HL-60/S4 treated with phorbol 12-myristate 13-acetate at 8.2 ng/mL for 4 days and 3 days (cell line): ENCODE data around the gene CCDC191.

Experiments used
- in situ Hi-C: fragments of 300-500 bp; cut with MboI; formaldehyde crosslinking; loops from 2 replicates; pipeline ENCODE4 v1.15.0; 2022; ENCODE audit warnings: low sequenced_read_pairs

The CCDC191 gene

DNA sequence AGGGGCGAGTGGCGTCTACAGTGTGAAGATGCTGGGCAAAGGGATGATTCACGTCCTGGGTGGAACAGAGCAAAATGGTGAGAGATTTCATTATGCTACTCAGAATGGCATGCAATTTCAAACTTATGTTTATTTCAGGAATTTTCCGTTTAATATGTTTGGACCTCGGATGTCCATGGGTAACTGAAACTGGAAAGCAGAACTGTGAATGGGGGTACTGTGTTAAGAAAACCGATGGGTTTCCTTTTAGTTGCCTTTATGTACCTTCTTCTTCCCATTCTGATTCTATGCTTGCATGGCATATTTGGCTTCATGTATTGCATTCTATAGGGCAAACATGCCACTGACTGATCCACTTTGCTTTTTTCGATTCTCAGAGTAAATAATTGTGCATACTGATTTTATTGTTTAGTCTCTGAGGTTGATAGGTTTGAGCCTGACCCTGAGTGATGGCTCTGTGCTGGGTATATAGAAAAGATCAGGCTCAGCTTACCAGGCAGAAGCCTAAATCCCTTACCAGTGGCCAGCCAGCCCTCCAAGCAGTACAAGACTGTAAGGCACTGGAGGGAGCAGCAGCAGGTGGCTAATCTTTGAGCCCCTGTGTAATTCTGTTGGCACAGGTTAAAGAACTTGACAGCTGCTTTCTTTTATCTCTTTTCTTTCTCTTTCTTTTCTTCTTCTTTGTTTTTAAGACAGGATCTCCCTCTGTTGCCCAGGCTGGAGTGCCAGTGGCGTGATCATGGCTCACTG lies 4.8 kb upstream of the CCDC191 start:
- in situ Hi-C loops, result no loop called here

DNA sequence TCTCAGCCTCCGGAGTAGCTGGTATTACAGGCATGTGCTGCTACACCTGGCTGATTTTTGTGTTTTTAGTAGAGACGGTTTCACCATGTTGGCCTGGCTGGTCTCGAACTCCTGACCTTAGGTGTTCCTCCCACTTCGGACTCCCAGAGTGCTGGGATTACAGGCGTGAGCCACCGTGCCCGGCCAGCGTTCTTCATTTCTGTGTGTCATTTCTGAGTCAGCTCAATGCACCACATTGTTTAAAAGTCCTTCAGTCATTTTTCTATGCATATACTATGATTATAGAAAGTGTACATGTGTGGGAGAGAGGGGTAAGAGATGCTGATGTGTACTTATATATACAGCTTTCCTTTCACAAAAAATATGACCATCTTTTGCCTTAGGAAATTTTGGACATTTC lies 2.3 kb upstream of the CCDC191 start:
- in situ Hi-C loops, result no loop called here

DNA sequence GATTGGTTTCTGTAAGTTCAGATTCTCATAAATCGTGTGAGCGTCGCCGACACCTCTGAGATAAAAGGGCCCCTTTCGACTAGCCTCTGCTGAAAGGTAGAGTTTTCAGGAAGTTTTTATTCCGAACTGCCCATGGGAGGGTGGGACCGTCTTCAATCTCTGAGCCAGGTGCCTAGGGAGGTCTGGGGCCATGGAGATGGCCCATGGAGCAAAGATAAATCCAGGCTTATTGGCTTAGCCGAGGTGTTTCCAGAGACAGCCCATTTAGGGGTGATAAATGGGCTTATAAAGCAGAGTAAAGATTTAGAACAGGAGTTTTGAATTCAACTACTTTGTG lies 653 bp upstream of the CCDC191 start:
- in situ Hi-C loops, result no loop called here

DNA sequence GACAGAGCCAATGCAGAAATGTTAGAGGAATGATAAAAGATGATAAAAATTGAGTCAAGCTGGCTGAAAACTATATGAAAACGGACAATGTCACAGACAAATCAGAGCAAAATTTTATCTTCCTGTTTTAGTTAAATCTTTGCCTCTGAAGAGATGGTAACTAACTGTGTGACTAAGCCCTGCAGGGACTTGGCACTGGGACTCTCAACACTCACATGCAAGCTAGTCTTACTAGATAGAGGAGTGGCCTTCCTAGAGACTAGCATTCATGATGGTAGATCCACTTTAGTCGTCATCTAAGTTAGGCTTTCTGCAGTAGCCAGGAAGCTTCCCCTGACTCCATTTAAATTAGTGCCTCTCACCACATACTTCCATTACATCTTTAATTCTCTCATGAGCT lies 4.1 kb downstream of the CCDC191 start:
- in situ Hi-C loops, result no loop called here

DNA sequence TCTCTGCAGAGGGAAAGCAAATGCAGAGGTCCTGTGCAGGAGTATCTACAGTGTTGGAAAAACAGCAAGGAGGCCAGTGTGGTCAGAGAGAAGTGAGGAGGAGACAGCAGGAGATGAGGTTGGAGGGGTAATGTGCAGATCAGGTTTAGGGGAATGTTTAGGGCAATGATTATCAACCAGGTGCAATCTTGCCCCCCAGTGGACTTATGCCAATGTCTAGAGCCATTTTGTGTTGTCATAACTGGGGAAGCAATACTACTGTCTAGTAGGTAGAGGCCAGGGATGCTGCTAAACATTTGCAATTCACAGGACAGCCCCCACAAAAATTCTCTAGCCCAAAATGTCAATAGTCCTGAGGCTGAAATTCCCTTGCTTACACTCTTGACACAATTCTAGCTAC lies 13.1 kb downstream of the CCDC191 start:
- in situ Hi-C loops, result no loop called here

DNA sequence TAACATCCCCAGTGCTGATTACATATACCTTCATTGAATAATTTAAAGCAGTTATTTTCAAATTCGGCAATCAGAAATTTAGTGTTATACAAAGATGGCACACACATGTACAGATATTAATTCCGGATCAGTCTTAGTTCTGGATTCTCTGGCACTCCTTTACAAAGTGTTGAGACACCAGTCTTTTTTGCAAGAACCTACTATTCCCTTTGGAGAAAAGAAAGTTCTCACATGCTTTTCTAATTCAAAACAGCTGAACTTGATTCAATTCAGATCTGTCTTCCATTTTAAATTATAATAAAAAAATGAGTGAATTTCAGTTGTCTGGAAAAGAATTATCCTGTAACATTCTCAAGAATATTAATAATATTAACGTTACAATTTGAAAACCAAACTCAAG lies 20.4 kb downstream of the CCDC191 start:
- in situ Hi-C loops, result no loop called here

DNA sequence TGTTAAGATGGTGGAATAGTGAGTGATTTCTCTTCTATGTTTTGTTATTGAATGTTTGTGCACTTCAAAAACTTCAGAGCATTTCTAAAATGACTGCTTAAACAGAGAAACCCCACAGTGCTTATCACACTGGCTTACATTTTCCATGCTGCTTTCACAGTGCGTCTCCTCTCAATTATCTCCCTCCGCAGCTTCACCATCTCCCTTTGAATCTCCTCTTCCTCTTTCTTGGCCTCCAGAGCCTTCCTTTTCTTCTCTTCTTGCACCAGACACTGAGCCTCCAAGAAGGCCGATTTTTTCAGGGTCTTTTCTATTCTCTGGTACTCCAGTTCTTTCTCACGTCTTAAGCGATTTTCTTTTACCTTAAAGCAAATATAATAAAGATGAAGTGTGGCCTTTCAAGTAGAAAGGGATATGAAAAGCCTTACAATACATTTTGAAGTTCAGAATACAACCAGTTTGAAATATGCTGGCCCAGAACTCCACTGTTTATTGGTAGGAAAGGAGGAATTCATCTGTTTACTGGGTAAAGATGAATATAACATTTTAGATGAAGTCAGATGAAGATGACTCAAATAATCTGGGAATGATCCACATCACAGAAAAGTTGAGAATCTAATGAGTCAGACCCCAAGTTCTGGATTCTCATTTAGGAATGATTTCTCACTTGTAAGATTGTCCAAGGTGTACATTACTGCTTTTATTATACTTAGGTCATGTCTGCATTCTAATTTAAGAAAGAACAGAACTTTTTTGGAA lies 21.4 kb downstream of the CCDC191 start:
- in situ Hi-C loops, result no loop called here

DNA sequence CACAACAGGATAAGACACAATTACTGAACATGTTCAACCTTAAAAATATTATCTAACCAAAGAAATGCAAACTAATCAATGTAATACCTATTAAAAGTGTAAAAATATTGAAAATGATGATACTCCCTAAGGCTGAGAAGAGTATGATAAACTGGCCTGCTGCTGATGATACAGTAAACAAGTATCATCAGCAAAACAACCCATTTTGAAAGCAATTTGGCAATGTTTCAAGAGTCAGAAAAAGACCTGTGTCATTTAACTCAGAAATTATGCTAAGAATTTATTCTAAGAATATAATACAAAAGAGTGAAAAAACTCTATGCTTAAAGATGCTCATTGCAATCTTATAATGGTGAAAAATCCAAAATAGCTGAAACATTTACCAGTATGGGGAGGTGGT lies 22.1 kb downstream of the CCDC191 start:
- in situ Hi-C loops, result no loop called here

DNA sequence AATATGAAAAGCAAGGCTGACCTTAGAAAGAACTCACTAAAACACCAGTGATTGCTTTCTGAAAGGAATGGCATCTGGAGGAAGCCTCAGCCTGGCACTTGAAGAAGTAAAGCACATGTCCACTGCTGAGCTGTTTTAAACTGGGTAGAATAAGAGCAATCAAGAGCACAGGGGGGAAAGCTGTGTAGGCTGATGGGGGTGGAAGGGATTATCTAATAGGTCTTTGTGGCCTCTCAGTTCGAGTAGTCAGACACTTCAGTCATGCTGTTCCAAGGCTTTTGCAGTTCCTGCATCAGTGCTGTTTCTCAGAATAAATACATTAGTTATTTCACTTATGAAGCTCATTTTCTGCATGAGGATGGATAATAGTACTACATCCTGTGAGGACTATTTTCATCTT lies 22.6 kb downstream of the CCDC191 start:
- in situ Hi-C loops, result no loop called here

DNA sequence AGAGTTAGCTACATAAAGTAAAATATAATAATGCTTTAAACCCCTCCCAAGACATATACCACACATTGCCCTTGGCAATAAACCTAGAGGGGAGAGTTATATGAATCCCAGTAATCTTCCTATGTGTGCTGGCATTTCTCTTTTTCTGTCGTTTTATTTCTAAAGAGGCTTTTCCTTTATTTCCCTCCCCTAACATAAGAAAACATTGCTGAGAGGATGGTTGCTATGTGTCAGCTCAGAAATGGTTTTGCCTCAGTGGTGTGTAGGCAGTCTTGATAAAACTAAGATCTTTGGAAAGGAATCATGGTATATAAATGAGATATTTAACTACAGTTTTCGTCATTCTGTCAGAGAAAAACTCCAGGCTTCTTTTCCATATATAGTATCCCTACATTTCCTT lies 30.0 kb downstream of the CCDC191 start:
- in situ Hi-C loops, result no loop called here

DNA sequence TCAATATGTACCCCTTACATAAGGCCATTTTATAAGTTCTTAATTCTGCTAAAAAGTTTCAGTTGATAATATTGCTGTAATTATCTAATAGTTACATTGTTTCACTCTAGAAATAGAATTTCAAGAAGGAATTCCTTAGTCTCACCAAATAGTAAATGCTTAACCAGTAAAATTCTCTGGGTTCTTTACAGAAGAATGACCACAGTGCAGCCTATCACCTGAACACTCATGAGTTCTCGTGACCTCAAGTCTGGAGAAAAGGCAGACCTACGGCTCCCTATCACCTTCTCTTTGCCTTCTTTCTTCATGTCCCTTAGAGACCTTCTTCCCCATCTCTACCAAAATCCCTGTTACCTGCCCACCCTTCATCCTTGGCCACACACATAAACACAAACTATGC lies 30.9 kb downstream of the CCDC191 start:
- in situ Hi-C loops, result no loop called here

DNA sequence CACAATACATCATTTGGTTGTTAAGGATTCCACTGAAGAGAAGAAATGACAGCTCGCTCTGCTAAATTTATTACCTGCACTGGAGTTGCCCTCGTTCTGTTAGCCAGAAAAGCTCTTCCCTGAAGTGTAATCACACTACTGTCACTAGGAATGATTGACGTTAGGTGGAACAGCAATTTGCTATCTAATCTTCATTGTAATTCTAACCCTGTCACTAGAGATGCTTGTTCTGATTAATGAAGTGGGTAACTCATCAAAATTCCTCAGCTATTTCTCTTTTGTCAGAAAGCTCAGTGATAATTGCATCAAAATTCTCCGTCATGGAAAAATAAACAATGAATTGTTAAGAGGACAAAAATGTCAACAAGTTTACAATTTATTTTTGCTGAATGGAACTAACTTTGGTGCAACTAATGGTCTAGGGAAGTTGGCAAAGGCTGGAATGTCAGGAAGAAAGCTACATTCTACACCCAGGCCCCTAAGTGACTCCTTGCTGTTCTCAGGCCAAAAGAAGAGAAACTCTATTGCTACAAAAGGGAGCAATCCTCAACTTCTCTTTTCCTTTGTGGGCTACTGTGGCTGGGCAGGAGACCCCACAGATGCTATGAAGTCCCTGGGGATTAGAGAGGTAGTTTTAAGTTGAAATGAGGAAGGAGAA lies 34.1 kb downstream of the CCDC191 start:
- in situ Hi-C loops, result no loop called here

DNA sequence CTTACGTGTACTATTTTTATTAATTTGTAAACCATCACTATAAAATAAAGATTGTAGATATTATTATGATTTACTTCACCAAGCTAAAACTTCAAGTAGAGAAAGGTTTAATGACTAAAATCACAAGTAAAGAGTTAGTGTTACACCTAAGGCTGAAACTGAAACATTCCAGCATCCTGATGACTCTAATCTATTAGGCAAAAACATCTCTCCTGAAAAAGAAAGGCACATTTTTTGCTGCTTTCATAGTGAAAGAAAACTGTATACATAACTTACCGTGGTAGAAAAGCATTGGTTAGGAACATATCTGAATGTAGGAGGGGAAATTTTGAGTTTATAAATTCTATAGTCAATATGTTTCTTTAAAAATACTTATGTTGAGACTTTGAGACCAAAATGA lies 35.4 kb downstream of the CCDC191 start:
- in situ Hi-C loops, result no loop called here

DNA sequence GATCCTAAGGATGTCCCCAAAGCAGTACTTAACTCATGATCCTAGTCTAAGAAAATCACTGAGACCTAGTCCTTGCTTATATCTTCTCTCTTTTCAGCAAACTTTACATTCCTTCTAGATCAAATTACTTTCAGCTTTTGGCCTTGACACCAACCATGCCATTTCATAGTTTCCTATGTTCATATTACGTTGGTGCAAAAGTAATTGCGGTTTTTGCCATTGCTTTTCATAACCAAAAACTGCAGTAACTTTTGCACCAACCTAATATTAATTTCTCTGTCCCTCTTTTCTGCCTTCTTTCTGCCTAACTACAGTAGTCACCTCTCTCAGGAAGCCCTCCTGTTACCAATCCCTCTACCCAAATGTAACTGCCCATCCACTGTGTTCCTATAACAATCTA lies 36.8 kb downstream of the CCDC191 start:
- in situ Hi-C loops, result no loop called here

DNA sequence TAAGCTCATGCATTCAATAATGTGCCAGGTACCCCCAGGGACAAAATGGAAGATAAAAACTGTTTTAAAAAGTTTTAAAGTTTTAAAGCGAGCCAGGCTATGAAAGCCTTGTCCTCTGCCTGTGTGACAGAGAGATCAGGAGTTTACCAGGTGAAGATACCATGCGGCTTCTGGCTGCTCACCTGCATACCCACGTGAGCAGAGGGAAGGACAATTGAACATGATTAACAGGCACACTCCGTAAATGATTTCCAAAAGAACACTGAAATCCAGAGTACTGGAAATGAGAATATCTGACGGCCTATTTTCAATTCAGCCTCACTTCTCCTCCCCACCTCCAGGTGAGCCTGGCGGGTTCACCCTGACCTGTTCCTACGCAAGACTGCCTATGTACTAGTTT lies 42.1 kb downstream of the CCDC191 start:
- in situ Hi-C loops, result no loop called here

DNA sequence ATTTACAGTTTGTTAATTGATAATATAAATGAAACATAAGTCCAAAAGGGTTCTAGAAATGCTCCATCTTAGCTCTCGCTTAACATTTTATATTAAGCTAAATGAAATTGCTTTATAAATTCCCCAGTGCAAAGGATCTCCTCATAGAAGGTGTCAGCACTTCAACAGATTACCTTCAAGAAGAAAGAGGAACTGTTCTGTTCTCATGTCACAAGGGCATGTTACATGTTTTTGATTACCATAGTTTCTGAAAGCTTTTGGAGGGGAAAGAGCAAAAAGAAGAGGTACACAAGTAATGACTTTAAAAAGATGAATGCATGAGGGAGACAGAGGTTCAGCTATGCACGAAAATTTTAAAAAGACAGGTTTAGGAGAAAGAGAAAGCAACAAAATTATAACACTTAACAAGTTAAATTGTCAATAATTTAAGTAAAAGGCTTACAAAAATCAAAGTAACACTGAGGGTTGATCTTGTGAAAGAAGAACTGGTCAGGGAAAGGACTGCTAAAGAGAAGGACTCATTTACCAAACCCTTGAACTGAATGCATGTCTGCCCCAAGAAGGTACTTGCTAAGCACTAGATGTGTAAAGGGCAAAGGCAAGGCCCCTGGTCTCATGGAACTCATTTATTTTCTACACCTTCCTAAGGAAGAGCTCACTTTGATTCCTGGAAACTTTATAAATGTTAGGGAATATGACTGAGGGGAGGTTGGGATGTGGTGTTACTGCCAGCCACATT lies 45.1 kb downstream of the CCDC191 start:
- in situ Hi-C loops, result no loop called here

DNA sequence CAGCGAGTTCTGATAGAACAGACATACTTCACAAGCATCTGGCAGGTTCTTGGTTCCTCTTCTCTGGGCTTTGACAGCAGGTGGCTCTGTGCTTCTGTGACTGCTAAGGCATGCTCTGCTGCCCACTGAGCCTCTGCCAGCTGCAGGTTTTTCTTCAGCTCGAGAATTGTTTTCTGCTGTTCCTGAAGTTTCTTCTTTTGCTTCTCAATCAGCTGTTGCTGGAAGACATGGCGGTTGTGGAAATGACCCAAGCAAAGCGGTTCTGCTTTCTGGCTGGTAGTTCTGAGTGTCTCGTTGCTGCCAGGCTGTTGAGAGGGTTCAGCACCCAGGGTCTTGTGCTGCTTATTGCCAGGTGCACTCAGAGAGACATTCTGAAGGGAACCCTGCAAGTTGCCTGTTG lies 50.8 kb downstream of the CCDC191 start:
- in situ Hi-C loops, result no loop called here

DNA sequence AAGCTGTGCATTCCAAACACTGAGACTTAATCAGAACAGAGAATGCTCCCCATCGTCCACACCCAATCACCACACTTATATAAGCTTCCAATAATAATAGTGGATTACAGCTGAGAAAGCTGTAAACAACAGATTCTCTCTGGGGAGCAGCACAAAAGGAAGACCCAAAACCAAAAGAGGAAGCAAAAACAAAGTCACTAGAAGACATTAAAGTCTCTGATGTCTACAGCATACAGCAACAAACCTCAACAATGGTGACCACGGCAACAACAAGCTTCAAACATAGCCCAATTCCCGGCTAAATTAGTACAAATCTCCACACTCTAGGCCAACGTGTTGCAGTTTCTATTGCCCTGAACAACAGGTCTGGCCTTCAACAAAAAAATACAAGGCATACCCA lies 70.8 kb downstream of the CCDC191 start:
- in situ Hi-C loops, result no loop called here

DNA sequence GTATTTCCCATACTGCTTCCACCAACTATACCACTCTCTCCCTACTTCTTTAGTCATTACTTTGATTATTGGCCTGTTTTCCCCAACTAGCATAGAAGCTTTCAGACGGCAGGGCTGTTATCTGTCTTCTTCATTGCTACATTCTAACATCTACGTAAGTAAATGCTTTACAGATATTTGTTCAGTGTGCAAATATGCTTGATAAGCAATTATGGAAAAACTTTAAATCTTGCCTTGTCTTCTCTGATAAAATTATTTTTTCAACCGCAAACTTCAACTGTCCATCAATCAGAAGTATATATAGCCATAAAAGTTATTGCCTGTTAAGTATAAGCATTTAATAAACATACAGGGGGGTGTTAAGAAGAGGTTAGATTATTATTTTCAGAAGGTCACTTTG lies 72.8 kb downstream of the CCDC191 start:
- in situ Hi-C loops, result no loop called here

DNA sequence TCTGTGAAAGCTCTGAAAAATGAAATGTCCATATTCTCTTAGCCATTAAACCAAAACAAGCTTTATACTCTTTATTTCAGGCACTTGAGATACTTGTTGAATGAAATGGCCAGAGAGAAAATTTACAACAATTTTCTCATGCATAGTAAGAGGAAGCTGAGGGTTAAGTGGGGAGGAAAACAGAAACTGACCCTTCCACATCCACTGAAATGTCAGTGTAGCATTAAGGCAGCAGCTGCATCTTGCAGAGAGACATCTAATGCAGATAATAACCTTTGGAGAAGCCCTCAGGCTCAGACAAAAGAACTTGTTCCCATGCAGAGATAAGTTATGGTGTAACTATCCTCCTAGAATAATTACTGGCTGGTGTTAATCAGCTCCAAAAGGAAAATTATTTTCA lies 74.5 kb downstream of the CCDC191 start:
- in situ Hi-C loops, result no loop called here

DNA sequence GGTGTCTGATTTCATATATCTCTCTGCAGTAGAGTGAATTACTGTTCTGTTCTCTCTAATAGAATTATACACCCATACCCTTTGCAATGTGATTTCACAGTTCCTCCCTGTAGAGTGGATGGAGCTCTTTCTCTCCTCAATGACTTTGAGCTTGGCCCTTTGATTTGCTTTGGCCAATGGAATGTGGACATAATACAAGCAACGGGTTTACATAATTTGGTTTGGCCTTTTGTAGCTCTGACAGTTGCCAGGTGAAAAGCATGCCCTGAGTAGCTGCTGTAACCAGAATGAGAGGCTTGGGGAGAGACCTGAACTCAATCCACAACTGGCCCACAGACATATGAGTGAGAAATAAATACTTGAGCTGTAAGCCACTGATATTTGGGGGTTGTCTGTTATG lies 76.4 kb downstream of the CCDC191 start:
- in situ Hi-C loops, result no loop called here

DNA sequence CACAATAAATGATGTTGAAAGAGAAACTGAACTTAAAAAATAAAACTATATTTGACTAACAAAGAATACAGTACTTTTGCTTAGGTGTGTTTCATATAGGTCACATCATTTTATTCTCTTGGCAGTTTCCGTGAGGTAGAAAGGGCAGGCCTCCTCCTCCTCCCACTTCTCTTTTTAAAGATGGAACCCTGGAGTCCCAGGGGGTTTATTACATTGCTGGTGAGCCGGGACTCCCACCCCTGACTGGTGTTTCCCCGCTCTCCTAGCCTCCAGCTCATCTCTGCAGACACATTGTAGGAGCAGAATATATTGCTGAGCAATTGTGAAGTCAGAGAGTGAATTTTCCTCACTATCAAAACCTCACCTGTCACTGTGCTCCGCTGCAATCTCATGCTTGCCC lies 78.5 kb downstream of the CCDC191 start:
- in situ Hi-C loops, result no loop called here
